ENCODE results near the gene FOCAD.

GRCh38 chr9:20754556-20754955 lies 70.5 kb downstream of the FOCAD start:
- TF ChIP-seq SETDB1 (IDR thresholded peaks at IDR 0.05; ENCODE audit: insufficient read length, low read length) (no peak), HOXA7 (CRISPR knock-in tag; IDR thresholded peaks at IDR 0.05; ENCODE audit: borderline replicate concordance) (no peak), CTCF (tag by site-specific recombination; IDR thresholded peaks at IDR 0.05) (no peak), ZNF707 (tag by site-specific recombination; IDR thresholded peaks at IDR 0.05) (no peak), ZBTB10 (tag by site-specific recombination; IDR thresholded peaks at IDR 0.05) (no peak), RBAK (tag by site-specific recombination; IDR thresholded peaks at IDR 0.05) (no peak), ZNF555 (tag by site-specific recombination; conservative IDR thresholded peaks at IDR 0.05) (no peak), ZNF140 (tag by site-specific recombination; IDR thresholded peaks at IDR 0.05) (no peak), ZSCAN16 (tag by site-specific recombination; IDR thresholded peaks at IDR 0.05) (no peak), ZNF350 (tag by site-specific recombination; IDR thresholded peaks at IDR 0.05) (no peak), ZNF701 (tag by site-specific recombination; IDR thresholded peaks at IDR 0.05) (no peak), ZNF37A (tag by site-specific recombination; IDR thresholded peaks at IDR 0.05) (no peak), ZNF600 (tag by site-specific recombination; IDR thresholded peaks at IDR 0.05) (no peak), ZFP41 (tag by site-specific recombination; IDR thresholded peaks at IDR 0.05; ENCODE audit: borderline replicate concordance) (no peak)

Data from HEK293 (cell line).